Prostate gland (tissue), 2 donors: ENCODE results near the gene OPTC.

Experiments
- CTCF ChIP-seq, 4 experiments: fragments of 200-600 bp in 2 of 4; fragments of 450-650 bp in 2 of 4; sonication (generic) in 2 of 4; IDR thresholded peaks; 1 replicate in 3 of 4; 2 replicates in 1 of 4; pipeline ENCODE4 v1.5.1; 2016 to 2019; ENCODE audit warnings: antibody characterized with exemption in 4 of 4, mild to moderate bottlenecking in 2 of 4, moderate library complexity in 2 of 4
- POLR2A ChIP-seq: fragments of 450-650 bp; IDR thresholded peaks from one replicate; pipeline ENCODE4 v1.6.1; 2016; ENCODE audit warnings: antibody characterized with exemption, mild to moderate bottlenecking

DNA sequence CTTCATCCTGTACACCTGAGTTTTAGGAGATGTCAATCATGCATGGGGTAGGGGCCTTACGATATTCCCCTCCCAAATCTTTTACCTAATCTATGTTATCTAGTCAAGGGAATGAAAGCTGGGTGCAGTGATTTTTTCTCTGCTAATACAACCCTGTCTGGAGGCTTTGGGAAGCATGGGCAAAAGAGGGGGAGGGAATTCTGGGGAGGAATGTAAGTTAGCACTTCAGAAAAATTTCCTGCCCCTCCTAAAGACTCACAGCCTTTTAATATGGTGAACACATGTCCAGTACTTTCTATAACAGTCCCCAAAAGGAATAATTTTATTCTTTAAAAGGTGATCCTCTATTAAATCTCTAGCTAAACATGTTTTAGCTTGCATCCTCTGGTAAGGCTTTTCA lies 44.0 kb upstream of the OPTC start:
- TF ChIP-seq CTCF (IDR thresholded peaks at IDR 0.05) (no peak), POLR2A (no peak)
